Heart left ventricle (tissue), 13 donors: Measurements from ENCODE around the gene GOLGA6L2.

Source experiments
- CTCF ChIP-seq, 12 donors: fragments of 200-600 bp; sonication (generic) in 4 of 12; IDR thresholded peaks; one replicate each; pipeline versions ENCODE4 v1.5.0 to v1.8.0; 2018 to 2022; ENCODE audit warnings: antibody characterized with exemption in 12 of 12, mild to moderate bottlenecking in 5 of 12
- POLR2A ChIP-seq, 2 donors: fragments of 450-650 bp; IDR thresholded peaks; one replicate each; pipeline ENCODE4 v1.6.1; 2017; ENCODE audit warnings: antibody characterized with exemption in 2 of 2, mild to moderate bottlenecking in 2 of 2, moderate library complexity in 2 of 2
- donor health status: ischemic (EF 13 %, LVEDD 7.1; RV severe dilation, severe dysfunction).
- donor health status: DM: no; HTN: yes; CAD: no.
- donor health status: DM: no; HTN: no; CAD: no.
- donor health status: ischemic (EF 25% LVEDD 6.9; RV normal size, moderate dysfunction).
- donor health status: ischemic (EF 25% LVEDD 5.7; RV mildly dilated, moderate dysfunction).
- donor health status: ischemic (EF 35%, LVEDD 5.7; RV mildly dilated, moderate dysfunction).
- donor health status: nonischemic (EF 11% LVEDD 7.7; RV severe dilation, severe dysfunction).
- donor health status: DM: yes; HTN: yes; CAD: no.
- donor health status: PGD.
- donor health status: ischemic (EF 29% LVEDD 5.4; RV normal size, mild dysfunction).
- donor health status: nonischemic (EF 23%, LVEDD 6.1; RV moderate dilation, normal function).

- no peak for TF ChIP-seq POLR2A (IDR thresholded peaks at IDR 0.05)
- no peak for TF ChIP-seq CTCF (IDR thresholded peaks at IDR 0.05)
These were observed 9.9 kb downstream of the GOLGA6L2 start for GRCh38 chr15:23437146-23437545.
